Smooth muscle cell (in vitro differentiated cells): ENCODE data around the gene GSDMA. TPM values are rescaled to one million over a fixed set of nuclear protein-coding genes. Genes with fewer than 3 reads are reported as not detected.

Experiments used
- DNase-seq: peaks from one replicate; lab custom pipeline; 2025; ENCODE audit not compliant: unreplicated experiment; lab: John Stamatoyannopoulos, UW
- H2AFZ ChIP-seq: fragments of 200-600 bp; sonication (generic); 2 replicates; pipeline ENCODE4 v1.6.0; 2016; ENCODE audit warnings: antibody characterized with exemption, low read depth, mild to moderate bottlenecking
- H3F3A ChIP-seq: fragments of 200-600 bp; sonication (generic); 2 replicates; pipeline ENCODE4 v1.6.0; 2017; ENCODE audit warnings: antibody characterized with exemption, low read depth
- H3K27ac ChIP-seq: fragments of 200-600 bp; sonication (generic); 2 replicates; pipeline ENCODE4 v1.5.1; 2016; ENCODE audit warnings: low read depth, mild to moderate bottlenecking
- H3K27me3 ChIP-seq: fragments of 200-600 bp; sonication (generic); 2 replicates; pipeline ENCODE4 v1.6.1; 2016; ENCODE audit warnings: low read depth, mild to moderate bottlenecking
- H3K36me3 ChIP-seq: fragments of 200-600 bp; sonication (generic); 2 replicates; pipeline ENCODE4 v1.5.1; 2016; ENCODE audit warnings: low read depth
- H3K4me1 ChIP-seq: fragments of 200-600 bp; sonication (generic); 2 replicates; pipeline ENCODE4 v1.5.1; 2016; ENCODE audit warnings: low read depth
- H3K4me2 ChIP-seq: fragments of 200-600 bp; sonication (generic); 2 replicates; pipeline ENCODE4 v1.6.0; 2016; ENCODE audit warnings: mild to moderate bottlenecking
- H3K4me3 ChIP-seq: fragments of 200-600 bp; sonication (generic); 2 replicates; pipeline ENCODE4 v1.5.1; 2016; ENCODE audit warnings: mild to moderate bottlenecking
- H3K79me2 ChIP-seq: fragments of 200-600 bp; sonication (generic); 2 replicates; pipeline ENCODE4 v1.6.0; 2016; ENCODE audit warnings: low read depth, mild to moderate bottlenecking
- H3K9ac ChIP-seq: fragments of 200-600 bp; sonication (generic); 2 replicates; pipeline ENCODE4 v1.6.0; 2016; ENCODE audit warnings: low read depth
- H3K9me3 ChIP-seq: fragments of 200-600 bp; sonication (generic); replicated peaks from 2 replicates; pipeline ENCODE4 v1.5.1; 2016; ENCODE audit warnings: low read depth
- H4K20me1 ChIP-seq: fragments of 200-600 bp; sonication (generic); 2 replicates; pipeline ENCODE4 v1.6.0; 2016; ENCODE audit warnings: low read depth
- WGBS: methylation state at CpG from one replicate; pipeline ENCODE4 v1.1.7; 2016; ENCODE audit warnings: low lambda C conversion rate; 5-methylcytosine and 5-hydroxymethylcytosine counted together
- polyA plus RNA-seq: library from polyadenylated mRNA; unstranded; fragments of >200 nt; fragmentation: Nextera tagmentation; extraction: Ambion mirVana; gene quantifications from 2 replicates; pipeline ENCODE4 v1.2.1, GENCODE V29; 2016
- total RNA-seq: library from RNA; depleted of rRNA; stranded (reverse); fragments of >200 nt; gene quantifications from 2 replicates; pipeline ENCODE4 v1.2.3, GENCODE V29; 2014
- TF ChIP-seq, protein P1 (sequence below): fragments of 200-600 bp; sonication (generic); IDR thresholded peaks from 2 replicates; pipeline ENCODE4 v1.5.1; 2017; ENCODE audit warnings: borderline replicate concordance, mild to moderate bottlenecking, antibody characterized with exemption; ENCODE audit not compliant: insufficient read depth, poor library complexity, severe bottlenecking

GSDMA gene
- total and polyA plus RNA-seq, 2 experiments from 2014 or later = 0.31 to 0.50 TPM

DNA sequence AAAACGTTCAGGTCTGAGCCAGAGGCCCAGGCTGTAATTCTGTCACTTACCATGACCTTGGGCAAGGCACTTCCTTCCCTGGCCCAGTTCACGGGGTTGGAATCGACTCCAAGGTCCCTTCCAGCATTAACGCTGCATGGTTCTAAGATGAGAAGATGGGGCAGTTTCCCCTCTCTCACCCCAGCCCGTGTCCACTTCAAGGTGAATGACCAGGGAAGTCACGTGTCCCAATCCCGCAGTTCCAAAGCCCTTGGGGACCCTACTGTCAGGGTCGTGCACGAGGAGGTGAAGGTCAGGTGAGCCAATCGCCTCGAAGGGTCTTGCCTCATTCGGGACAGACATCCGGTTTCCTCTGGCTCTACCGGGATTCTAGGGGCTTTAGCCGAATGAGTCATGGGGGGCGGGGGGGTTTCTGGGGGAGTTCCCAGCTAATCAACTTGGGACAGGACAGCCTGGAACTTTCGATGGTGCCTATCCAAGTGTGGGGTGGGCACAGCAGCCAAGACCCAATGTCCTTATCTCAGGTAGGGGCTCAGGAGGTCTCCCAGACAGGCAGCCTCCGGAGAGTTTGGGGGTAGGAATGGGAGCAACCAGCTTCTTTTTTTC is 51.7 kb downstream of the GSDMA start:
- no peak overlapping the region for H3K4me2 ChIP-seq
- H3K79me2 ChIP-seq = no peaks in the 10 kb centered on the region
- no peaks in the 10 kb centered on the region for H3F3A ChIP-seq
- no peak overlapping the region for H3K9ac ChIP-seq
- peaks cover 10% of the 10 kb centered on the region for H3K4me1 ChIP-seq
- H3K9me3 ChIP-seq = no peaks in the 10 kb centered on the region
- WGBS = 64% methylated on average over 18 of the region's 18 CpGs
- H3K27ac ChIP-seq = no peak overlapping the region
- no peak for DNase-seq
- H3K27me3 ChIP-seq = no peaks in the 10 kb centered on the region
- TF ChIP-seq, protein P1, sequence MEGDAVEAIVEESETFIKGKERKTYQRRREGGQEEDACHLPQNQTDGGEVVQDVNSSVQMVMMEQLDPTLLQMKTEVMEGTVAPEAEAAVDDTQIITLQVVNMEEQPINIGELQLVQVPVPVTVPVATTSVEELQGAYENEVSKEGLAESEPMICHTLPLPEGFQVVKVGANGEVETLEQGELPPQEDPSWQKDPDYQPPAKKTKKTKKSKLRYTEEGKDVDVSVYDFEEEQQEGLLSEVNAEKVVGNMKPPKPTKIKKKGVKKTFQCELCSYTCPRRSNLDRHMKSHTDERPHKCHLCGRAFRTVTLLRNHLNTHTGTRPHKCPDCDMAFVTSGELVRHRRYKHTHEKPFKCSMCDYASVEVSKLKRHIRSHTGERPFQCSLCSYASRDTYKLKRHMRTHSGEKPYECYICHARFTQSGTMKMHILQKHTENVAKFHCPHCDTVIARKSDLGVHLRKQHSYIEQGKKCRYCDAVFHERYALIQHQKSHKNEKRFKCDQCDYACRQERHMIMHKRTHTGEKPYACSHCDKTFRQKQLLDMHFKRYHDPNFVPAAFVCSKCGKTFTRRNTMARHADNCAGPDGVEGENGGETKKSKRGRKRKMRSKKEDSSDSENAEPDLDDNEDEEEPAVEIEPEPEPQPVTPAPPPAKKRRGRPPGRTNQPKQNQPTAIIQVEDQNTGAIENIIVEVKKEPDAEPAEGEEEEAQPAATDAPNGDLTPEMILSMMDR = no peak
- no peak overlapping the region for H2AFZ ChIP-seq
- no peak overlapping the region for H3K4me3 ChIP-seq
- no peaks in the 10 kb centered on the region for H4K20me1 ChIP-seq
- H3K36me3 ChIP-seq = no peaks in the 10 kb centered on the region

DNA sequence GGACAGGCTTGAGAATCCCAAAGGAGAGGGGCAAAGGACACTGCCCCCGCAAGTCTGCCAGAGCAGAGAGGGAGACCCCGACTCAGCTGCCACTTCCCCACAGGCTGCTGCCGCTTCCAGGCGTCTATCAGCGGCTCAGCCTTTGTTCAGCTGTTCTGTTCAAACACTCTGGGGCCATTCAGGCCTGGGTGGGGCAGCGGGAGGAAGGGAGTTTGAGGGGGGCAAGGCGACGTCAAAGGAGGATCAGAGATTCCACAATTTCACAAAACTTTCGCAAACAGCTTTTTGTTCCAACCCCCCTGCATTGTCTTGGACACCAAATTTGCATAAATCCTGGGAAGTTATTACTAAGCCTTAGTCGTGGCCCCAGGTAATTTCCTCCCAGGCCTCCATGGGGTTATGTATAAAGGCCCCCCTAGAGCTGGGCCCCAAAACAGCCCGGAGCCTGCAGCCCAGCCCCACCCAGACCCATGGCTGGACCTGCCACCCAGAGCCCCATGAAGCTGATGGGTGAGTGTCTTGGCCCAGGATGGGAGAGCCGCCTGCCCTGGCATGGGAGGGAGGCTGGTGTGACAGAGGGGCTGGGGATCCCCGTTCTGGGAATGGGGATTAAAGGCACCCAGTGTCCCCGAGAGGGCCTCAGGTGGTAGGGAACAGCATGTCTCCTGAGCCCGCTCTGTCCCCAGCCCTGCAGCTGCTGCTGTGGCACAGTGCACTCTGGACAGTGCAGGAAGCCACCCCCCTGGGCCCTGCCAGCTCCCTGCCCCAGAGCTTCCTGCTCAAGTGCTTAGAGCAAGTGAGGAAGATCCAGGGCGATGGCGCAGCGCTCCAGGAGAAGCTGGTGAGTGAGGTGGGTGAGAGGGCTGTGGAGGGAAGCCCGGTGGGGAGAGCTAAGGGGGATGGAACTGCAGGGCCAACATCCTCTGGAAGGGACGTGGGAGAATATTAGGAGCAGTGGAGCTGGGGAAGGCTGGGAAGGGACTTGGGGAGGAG is 52.5 kb downstream of the GSDMA start, which contains the start of gene CSF3:
Gene CSF3, plus strand, starts transcription at position 436 of the 993 bp plus-strand sequence. Its CDS starts 35 bp downstream, at position 471.
- 81% methylated on average over 20 of the region's 20 CpGs for WGBS
- Histone ChIP-seq H3K4me2 (no peak within 1 kb of the TSS), H2AFZ (no peak within 1 kb of the TSS), H3K9ac (no peak within 1 kb of the TSS), H3K4me1 (peaks cover 10% of the 10 kb centered on the region), H3F3A (no peaks in the 10 kb centered on the region), H3K79me2 (no peaks in the 10 kb centered on the region), H4K20me1 (no peaks in the 10 kb centered on the region), H3K9me3 (no peaks in the 10 kb centered on the region), H3K27me3 (no peaks in the 10 kb centered on the region), H3K4me3 (no peak within 1 kb of the TSS), H3K27ac (no peak within 1 kb of the TSS), H3K36me3 (no peaks in the 10 kb centered on the region)
- DNase-seq = no peak
- TF ChIP-seq, protein P1 = no peak

DNA sequence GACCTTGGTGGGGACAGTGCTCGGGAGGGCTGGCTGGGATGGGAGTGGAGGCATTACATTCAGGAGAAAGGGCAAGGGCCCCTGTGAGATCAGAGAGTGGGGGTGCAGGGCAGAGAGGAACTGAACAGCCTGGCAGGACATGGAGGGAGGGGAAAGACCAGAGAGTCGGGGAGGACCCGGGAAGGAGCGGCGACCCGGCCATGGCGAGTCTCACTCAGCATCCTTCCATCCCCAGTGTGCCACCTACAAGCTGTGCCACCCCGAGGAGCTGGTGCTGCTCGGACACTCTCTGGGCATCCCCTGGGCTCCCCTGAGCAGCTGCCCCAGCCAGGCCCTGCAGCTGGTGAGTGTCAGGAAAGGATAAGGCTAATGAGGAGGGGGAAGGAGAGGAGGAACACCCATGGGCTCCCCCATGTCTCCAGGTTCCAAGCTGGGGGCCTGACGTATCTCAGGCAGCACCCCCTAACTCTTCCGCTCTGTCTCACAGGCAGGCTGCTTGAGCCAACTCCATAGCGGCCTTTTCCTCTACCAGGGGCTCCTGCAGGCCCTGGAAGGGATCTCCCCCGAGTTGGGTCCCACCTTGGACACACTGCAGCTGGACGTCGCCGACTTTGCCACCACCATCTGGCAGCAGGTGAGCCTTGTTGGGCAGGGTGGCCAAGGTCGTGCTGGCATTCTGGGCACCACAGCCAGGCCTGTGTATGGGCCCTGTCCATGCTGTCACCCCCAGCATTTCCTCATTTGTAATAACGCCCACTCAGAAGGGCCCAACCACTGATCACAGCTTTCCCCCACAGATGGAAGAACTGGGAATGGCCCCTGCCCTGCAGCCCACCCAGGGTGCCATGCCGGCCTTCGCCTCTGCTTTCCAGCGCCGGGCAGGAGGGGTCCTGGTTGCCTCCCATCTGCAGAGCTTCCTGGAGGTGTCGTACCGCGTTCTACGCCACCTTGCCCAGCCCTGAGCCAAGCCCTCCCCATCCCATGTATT is 53.5 kb downstream of the GSDMA start:
- Histone ChIP-seq H3K79me2 (no peaks in the 10 kb centered on the region), H3F3A (no peaks in the 10 kb centered on the region), H3K4me2 (no peak overlapping the region), H3K9me3 (no peaks in the 10 kb centered on the region), H3K9ac (no peak overlapping the region), H2AFZ (no peak overlapping the region), H3K4me1 (peaks cover 10% of the 10 kb centered on the region), H3K36me3 (no peaks in the 10 kb centered on the region), H3K27ac (no peak overlapping the region), H3K4me3 (no peak overlapping the region), H3K27me3 (no peaks in the 10 kb centered on the region), H4K20me1 (no peaks in the 10 kb centered on the region)
- 93% methylated on average over 22 of the region's 26 CpGs for WGBS
- TF ChIP-seq, protein P1 = no peak
- no peak for DNase-seq
